H9 (cell line): Measurements from ENCODE around the gene JPH2. TPM values are rescaled to one million over a fixed set of nuclear protein-coding genes. Genes with fewer than 3 reads are reported as not detected.

Experiments used
- DNase-seq: peaks from one replicate; pipeline ENCODE4 v3.0.0-alpha.2; 2017
- H2AFZ ChIP-seq: one replicate; pipeline ENCODE4 v1.6.1; 2013; ENCODE audit warnings: mild to moderate bottlenecking, low read length, control low read depth, moderate library complexity
- H2AK5ac ChIP-seq: 2 replicates; pipeline ENCODE4 v1.6.1; 2013; ENCODE audit warnings: low read length, control low read depth, mixed read lengths; ENCODE audit not compliant: insufficient read length
- H2BK120ac ChIP-seq: one replicate; pipeline ENCODE4 v1.6.1; 2013; ENCODE audit warnings: low read depth, mild to moderate bottlenecking, low read length, control low read depth, inconsistent platforms; ENCODE audit not compliant: poor library complexity, severe bottlenecking
- H2BK12ac ChIP-seq: 2 replicates; pipeline ENCODE4 v1.6.1; 2013; ENCODE audit warnings: low read length, control low read depth, mixed read lengths, low read depth; ENCODE audit not compliant: insufficient read length
- H2BK15ac ChIP-seq: 2 replicates; pipeline ENCODE4 v1.6.1; 2013; ENCODE audit warnings: low read depth, low read length, control low read depth
- H2BK20ac ChIP-seq: one replicate; pipeline ENCODE4 v1.6.1; 2013; ENCODE audit warnings: low read depth, mild to moderate bottlenecking, low read length, control low read depth, inconsistent platforms; ENCODE audit not compliant: poor library complexity, severe bottlenecking
- H2BK5ac ChIP-seq: 2 replicates; pipeline ENCODE4 v1.6.1; 2013; ENCODE audit warnings: low read length, control low read depth, mixed read lengths; ENCODE audit not compliant: insufficient read length
- H3K14ac ChIP-seq: 2 replicates; pipeline ENCODE4 v1.6.1; 2013; ENCODE audit warnings: low read length, control low read depth; ENCODE audit not compliant: insufficient read depth
- H3K18ac ChIP-seq: 2 replicates; pipeline ENCODE4 v1.6.1; 2013; ENCODE audit warnings: low read depth, mild to moderate bottlenecking, mixed read lengths, low read length, control low read depth; ENCODE audit not compliant: insufficient read length
- H3K23ac ChIP-seq: 2 replicates; pipeline ENCODE4 v1.6.1; 2013; ENCODE audit warnings: low read length, control low read depth, mixed read lengths, low read depth; ENCODE audit not compliant: insufficient read length
- H3K23me2 ChIP-seq: 2 replicates; pipeline ENCODE4 v1.6.1; 2013; ENCODE audit warnings: low read depth, mild to moderate bottlenecking, mixed read lengths, low read length, control low read depth; ENCODE audit not compliant: insufficient read length, poor library complexity, severe bottlenecking
- H3K27ac ChIP-seq: 2 replicates; pipeline ENCODE4 v1.5.1; 2013; ENCODE audit warnings: low read length, control low read depth, mixed read lengths, low read depth; ENCODE audit not compliant: insufficient read length
- H3K27me3 ChIP-seq: 2 replicates; pipeline ENCODE4 v1.6.1; 2013; ENCODE audit warnings: low read length, control low read depth, inconsistent platforms; ENCODE audit not compliant: insufficient read depth
- H3K4ac ChIP-seq: 2 replicates; pipeline ENCODE4 v1.6.1; 2013; ENCODE audit warnings: low read depth, mild to moderate bottlenecking, control low read depth, inconsistent platforms, low read length, moderate library complexity
- H3K4me1 ChIP-seq: 2 replicates; pipeline ENCODE4 v1.6.1; 2013; ENCODE audit warnings: low read length, control low read depth, inconsistent platforms; ENCODE audit not compliant: insufficient read depth
- H3K4me2 ChIP-seq: 2 replicates; pipeline ENCODE4 v1.6.1; 2013; ENCODE audit warnings: low read length, control low read depth, mixed read lengths; ENCODE audit not compliant: insufficient read length, insufficient read depth
- H3K56ac ChIP-seq: 2 replicates; pipeline ENCODE4 v1.6.1; 2013; ENCODE audit warnings: low read depth, mild to moderate bottlenecking, mixed read lengths, low read length, control low read depth; ENCODE audit not compliant: insufficient read length
- H3K79me1 ChIP-seq: 2 replicates; pipeline ENCODE4 v1.6.1; 2013; ENCODE audit warnings: low read depth, mild to moderate bottlenecking, moderate library complexity, low read length, control low read depth, inconsistent platforms; ENCODE audit not compliant: insufficient read depth, poor library complexity, severe bottlenecking
- H3K79me2 ChIP-seq: 2 replicates; pipeline ENCODE4 v1.6.1; 2013; ENCODE audit warnings: low read length, control low read depth, inconsistent platforms; ENCODE audit not compliant: insufficient read depth
- H3K9ac ChIP-seq: 2 replicates; pipeline ENCODE4 v1.6.1; 2013; ENCODE audit warnings: low read length, control low read depth, mixed read lengths; ENCODE audit not compliant: insufficient read length; ENCODE audit errors: extremely low read depth
- H3K9me3 ChIP-seq: one replicate; pipeline ENCODE4 v1.6.1; 2013; ENCODE audit warnings: low read depth, low read length, inconsistent platforms; ENCODE audit not compliant: control insufficient read depth
- H3T11ph ChIP-seq: one replicate; pipeline ENCODE4 v1.6.1; 2013; ENCODE audit warnings: mild to moderate bottlenecking, low read length, control low read depth, inconsistent platforms
- H4K20me1 ChIP-seq: one replicate; pipeline ENCODE4 v1.6.1; 2013; ENCODE audit not compliant: control insufficient read depth, insufficient read length, insufficient read depth
- H4K5ac ChIP-seq: 2 replicates; pipeline ENCODE4 v1.6.1; 2013; ENCODE audit warnings: low read depth, mild to moderate bottlenecking, mixed read lengths, low read length, control low read depth; ENCODE audit not compliant: insufficient read length
- H4K8ac ChIP-seq: replicated peaks from 2 replicates; pipeline ENCODE4 v1.6.1; 2013; ENCODE audit warnings: low read length, control low read depth, mixed read lengths, low read depth; ENCODE audit not compliant: insufficient read length
- H4K91ac ChIP-seq: 2 replicates; pipeline ENCODE4 v1.6.1; 2013; ENCODE audit warnings: low read depth, mild to moderate bottlenecking, moderate library complexity, mixed read lengths, low read length, control low read depth; ENCODE audit not compliant: insufficient read length
- H3K27ac Mint-ChIP-seq, 3 experiments: 2 replicates in 2 of 3; 3 replicates in 1 of 3; pipeline ENCODE4 v1.8.0; 2020 to 2021; ENCODE audit warnings: mixed read lengths in 3 of 3, mild to moderate bottlenecking in 1 of 3, moderate library complexity in 1 of 3
- H3K27me3 Mint-ChIP-seq: 2 replicates; pipeline ENCODE4 v1.8.0; 2021; ENCODE audit warnings: low read depth, mild to moderate bottlenecking, moderate library complexity, mixed read lengths
- H3K36me3 Mint-ChIP-seq, 3 experiments: 2 replicates in 2 of 3; 3 replicates in 1 of 3; pipeline ENCODE4 v1.8.0; 2020 to 2021; ENCODE audit warnings: low read depth in 3 of 3, mixed read lengths in 3 of 3; ENCODE audit not compliant: insufficient read depth in 1 of 3
- H3K4me1 Mint-ChIP-seq, 2 experiments: 2 replicates each; pipeline ENCODE4 v1.8.0; 2020; ENCODE audit warnings: mixed read lengths in 2 of 2
- H3K4me3 Mint-ChIP-seq, 2 experiments: 2 replicates in 1 of 2; 3 replicates in 1 of 2; pipeline ENCODE4 v1.8.0; 2020 to 2021; ENCODE audit warnings: mild to moderate bottlenecking in 2 of 2, mixed read lengths in 2 of 2, moderate library complexity in 1 of 2
- H3K9me3 Mint-ChIP-seq, 2 experiments: 2 replicates in 1 of 2; 3 replicates in 1 of 2; pipeline ENCODE4 v1.8.0; 2020; ENCODE audit warnings: mild to moderate bottlenecking in 2 of 2, mixed read lengths in 2 of 2, moderate library complexity in 1 of 2
- WGBS: extraction: QIAGEN DNeasy Blood & Tissue Kit; methylation state at CpG from one replicate; pipeline ENCODE4 v1.1.7; 2013; ENCODE audit warnings: missing lambda C conversion rate, low lambda C conversion rate, mixed read lengths; ENCODE audit not compliant: insufficient read length; ENCODE audit errors: extremely low coverage; 5-methylcytosine and 5-hydroxymethylcytosine counted together
- total RNA-seq: library from RNA; stranded (reverse); gene quantifications from 2 replicates; pipeline ENCODE4 v1.2.1, GENCODE V29; 2021
- TF ChIP-seq, protein P1 (sequence below): fragments of 200-600 bp; sonication (generic); conservative IDR thresholded peaks from 3 replicates; pipeline ENCODE4 v1.8.0; 2021; ENCODE audit warnings: antibody characterized with exemption, mild to moderate bottlenecking

JPH2 gene
- total RNA-seq, 1 experiment from 2014 or later: 0.31 TPM

DNA sequence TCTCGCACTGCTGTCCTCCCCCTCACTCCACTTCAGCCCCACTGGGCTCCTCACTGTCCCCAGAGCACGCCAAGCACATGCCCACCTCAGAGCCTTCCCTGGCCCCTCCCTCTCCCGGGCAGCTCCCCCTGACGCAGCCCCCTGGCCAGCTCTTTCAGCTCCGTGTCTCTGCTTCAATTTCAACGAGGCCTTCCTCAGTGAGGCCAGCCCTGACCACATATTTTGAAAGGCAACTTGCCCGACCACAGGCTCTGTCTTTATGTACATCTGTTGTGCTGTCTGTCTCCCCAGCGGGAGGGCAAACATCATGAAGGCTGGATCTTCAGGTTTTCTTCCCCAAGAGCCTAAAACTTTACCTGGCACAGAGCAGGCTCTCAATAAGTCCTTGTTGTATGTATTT, 44.6 kb downstream of the JPH2 start:
- Histone ChIP-seq H2BK15ac (no peak overlapping the region), H4K8ac (no peak overlapping the region), H3K23me2 (no peaks in the 10 kb centered on the region), H3K4me1 (0 out of 2 replicates have a peak, but pooled peaks cover 3% of the 10 kb centered on the region), H3K23ac (no peak overlapping the region), H4K91ac (no peak overlapping the region), H3K9me3 (no peaks in the 10 kb centered on the region), H3K4me2 (no peak overlapping the region), H2BK120ac (no peak overlapping the region), H3K27me3 (no peaks in the 10 kb centered on the region), H3K27ac (no peak overlapping the region), H3T11ph (no peak overlapping the region), H3K79me1 (no peaks in the 10 kb centered on the region), H3K18ac (no peak overlapping the region), H4K20me1 (no peaks in the 10 kb centered on the region), H2BK20ac (no peak overlapping the region), H2AFZ (no peak overlapping the region), H3K9ac (no peak overlapping the region), H3K79me2 (no peaks in the 10 kb centered on the region), H4K5ac (no peak overlapping the region), H2BK5ac (no peak overlapping the region), H3K56ac (no peak overlapping the region), H2AK5ac (no peak overlapping the region), H2BK12ac (no peak overlapping the region), H3K14ac (no peak overlapping the region; the same call in 1 of the 2 replicates), H3K4ac (no peak overlapping the region)
- no peak overlapping the region for H3K4me3 Mint-ChIP-seq
- H3K4me1 Mint-ChIP-seq: peaks cover 6 to 9% of the 10 kb centered on the region in 2 experiments
- TF ChIP-seq, protein P1, sequence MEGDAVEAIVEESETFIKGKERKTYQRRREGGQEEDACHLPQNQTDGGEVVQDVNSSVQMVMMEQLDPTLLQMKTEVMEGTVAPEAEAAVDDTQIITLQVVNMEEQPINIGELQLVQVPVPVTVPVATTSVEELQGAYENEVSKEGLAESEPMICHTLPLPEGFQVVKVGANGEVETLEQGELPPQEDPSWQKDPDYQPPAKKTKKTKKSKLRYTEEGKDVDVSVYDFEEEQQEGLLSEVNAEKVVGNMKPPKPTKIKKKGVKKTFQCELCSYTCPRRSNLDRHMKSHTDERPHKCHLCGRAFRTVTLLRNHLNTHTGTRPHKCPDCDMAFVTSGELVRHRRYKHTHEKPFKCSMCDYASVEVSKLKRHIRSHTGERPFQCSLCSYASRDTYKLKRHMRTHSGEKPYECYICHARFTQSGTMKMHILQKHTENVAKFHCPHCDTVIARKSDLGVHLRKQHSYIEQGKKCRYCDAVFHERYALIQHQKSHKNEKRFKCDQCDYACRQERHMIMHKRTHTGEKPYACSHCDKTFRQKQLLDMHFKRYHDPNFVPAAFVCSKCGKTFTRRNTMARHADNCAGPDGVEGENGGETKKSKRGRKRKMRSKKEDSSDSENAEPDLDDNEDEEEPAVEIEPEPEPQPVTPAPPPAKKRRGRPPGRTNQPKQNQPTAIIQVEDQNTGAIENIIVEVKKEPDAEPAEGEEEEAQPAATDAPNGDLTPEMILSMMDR: no peak
- WGBS: no CpG with 5 or more reads among the region's 8 CpGs
- no peaks in the 10 kb centered on the region for H3K36me3 Mint-ChIP-seq
- no peaks in the 10 kb centered on the region for H3K9me3 Mint-ChIP-seq
- no peak for DNase-seq
- H3K27ac Mint-ChIP-seq: peak overlapping the region in 1 of 3 experiments; percentile 36; a peak in 1 of 7 replicates
- H3K27me3 Mint-ChIP-seq: no peaks in the 10 kb centered on the region; the same call in 1 of the 2 replicates
